H9 (cell line): Measurements from ENCODE around the gene PRLHR. TPM values are rescaled to one million over a fixed set of nuclear protein-coding genes. Genes with fewer than 3 reads are reported as not detected.

ENCODE experiments used
- DNase-seq: peaks from one replicate; pipeline ENCODE4 v3.0.0-alpha.2; 2017
- H2AFZ ChIP-seq: one replicate; pipeline ENCODE4 v1.6.1; 2013; ENCODE audit warnings: mild to moderate bottlenecking, low read length, control low read depth, moderate library complexity
- H2AK5ac ChIP-seq: 2 replicates; pipeline ENCODE4 v1.6.1; 2013; ENCODE audit warnings: low read length, control low read depth, mixed read lengths; ENCODE audit not compliant: insufficient read length
- H2BK120ac ChIP-seq: one replicate; pipeline ENCODE4 v1.6.1; 2013; ENCODE audit warnings: low read depth, mild to moderate bottlenecking, low read length, control low read depth, inconsistent platforms; ENCODE audit not compliant: poor library complexity, severe bottlenecking
- H2BK12ac ChIP-seq: 2 replicates; pipeline ENCODE4 v1.6.1; 2013; ENCODE audit warnings: low read length, control low read depth, mixed read lengths, low read depth; ENCODE audit not compliant: insufficient read length
- H2BK15ac ChIP-seq: 2 replicates; pipeline ENCODE4 v1.6.1; 2013; ENCODE audit warnings: low read depth, low read length, control low read depth
- H2BK20ac ChIP-seq: one replicate; pipeline ENCODE4 v1.6.1; 2013; ENCODE audit warnings: low read depth, mild to moderate bottlenecking, low read length, control low read depth, inconsistent platforms; ENCODE audit not compliant: poor library complexity, severe bottlenecking
- H2BK5ac ChIP-seq: 2 replicates; pipeline ENCODE4 v1.6.1; 2013; ENCODE audit warnings: low read length, control low read depth, mixed read lengths; ENCODE audit not compliant: insufficient read length
- H3K14ac ChIP-seq: 2 replicates; pipeline ENCODE4 v1.6.1; 2013; ENCODE audit warnings: low read length, control low read depth; ENCODE audit not compliant: insufficient read depth
- H3K18ac ChIP-seq: 2 replicates; pipeline ENCODE4 v1.6.1; 2013; ENCODE audit warnings: low read depth, mild to moderate bottlenecking, mixed read lengths, low read length, control low read depth; ENCODE audit not compliant: insufficient read length
- H3K23ac ChIP-seq: 2 replicates; pipeline ENCODE4 v1.6.1; 2013; ENCODE audit warnings: low read length, control low read depth, mixed read lengths, low read depth; ENCODE audit not compliant: insufficient read length
- H3K23me2 ChIP-seq: 2 replicates; pipeline ENCODE4 v1.6.1; 2013; ENCODE audit warnings: low read depth, mild to moderate bottlenecking, mixed read lengths, low read length, control low read depth; ENCODE audit not compliant: insufficient read length, poor library complexity, severe bottlenecking
- H3K27ac ChIP-seq: 2 replicates; pipeline ENCODE4 v1.5.1; 2013; ENCODE audit warnings: low read length, control low read depth, mixed read lengths, low read depth; ENCODE audit not compliant: insufficient read length
- H3K27me3 ChIP-seq: 2 replicates; pipeline ENCODE4 v1.6.1; 2013; ENCODE audit warnings: low read length, control low read depth, inconsistent platforms; ENCODE audit not compliant: insufficient read depth
- H3K4ac ChIP-seq: 2 replicates; pipeline ENCODE4 v1.6.1; 2013; ENCODE audit warnings: low read depth, mild to moderate bottlenecking, control low read depth, inconsistent platforms, low read length, moderate library complexity
- H3K4me1 ChIP-seq: 2 replicates; pipeline ENCODE4 v1.6.1; 2013; ENCODE audit warnings: low read length, control low read depth, inconsistent platforms; ENCODE audit not compliant: insufficient read depth
- H3K4me2 ChIP-seq: 2 replicates; pipeline ENCODE4 v1.6.1; 2013; ENCODE audit warnings: low read length, control low read depth, mixed read lengths; ENCODE audit not compliant: insufficient read length, insufficient read depth
- H3K56ac ChIP-seq: 2 replicates; pipeline ENCODE4 v1.6.1; 2013; ENCODE audit warnings: low read depth, mild to moderate bottlenecking, mixed read lengths, low read length, control low read depth; ENCODE audit not compliant: insufficient read length
- H3K79me1 ChIP-seq: 2 replicates; pipeline ENCODE4 v1.6.1; 2013; ENCODE audit warnings: low read depth, mild to moderate bottlenecking, moderate library complexity, low read length, control low read depth, inconsistent platforms; ENCODE audit not compliant: insufficient read depth, poor library complexity, severe bottlenecking
- H3K79me2 ChIP-seq: 2 replicates; pipeline ENCODE4 v1.6.1; 2013; ENCODE audit warnings: low read length, control low read depth, inconsistent platforms; ENCODE audit not compliant: insufficient read depth
- H3K9ac ChIP-seq: 2 replicates; pipeline ENCODE4 v1.6.1; 2013; ENCODE audit warnings: low read length, control low read depth, mixed read lengths; ENCODE audit not compliant: insufficient read length; ENCODE audit errors: extremely low read depth
- H3K9me3 ChIP-seq: one replicate; pipeline ENCODE4 v1.6.1; 2013; ENCODE audit warnings: low read depth, low read length, inconsistent platforms; ENCODE audit not compliant: control insufficient read depth
- H3T11ph ChIP-seq: one replicate; pipeline ENCODE4 v1.6.1; 2013; ENCODE audit warnings: mild to moderate bottlenecking, low read length, control low read depth, inconsistent platforms
- H4K20me1 ChIP-seq: one replicate; pipeline ENCODE4 v1.6.1; 2013; ENCODE audit not compliant: control insufficient read depth, insufficient read length, insufficient read depth
- H4K5ac ChIP-seq: 2 replicates; pipeline ENCODE4 v1.6.1; 2013; ENCODE audit warnings: low read depth, mild to moderate bottlenecking, mixed read lengths, low read length, control low read depth; ENCODE audit not compliant: insufficient read length
- H4K8ac ChIP-seq: replicated peaks from 2 replicates; pipeline ENCODE4 v1.6.1; 2013; ENCODE audit warnings: low read length, control low read depth, mixed read lengths, low read depth; ENCODE audit not compliant: insufficient read length
- H4K91ac ChIP-seq: 2 replicates; pipeline ENCODE4 v1.6.1; 2013; ENCODE audit warnings: low read depth, mild to moderate bottlenecking, moderate library complexity, mixed read lengths, low read length, control low read depth; ENCODE audit not compliant: insufficient read length
- H3K27ac Mint-ChIP-seq, 3 experiments: 2 replicates in 2 of 3; 3 replicates in 1 of 3; pipeline ENCODE4 v1.8.0; 2020 to 2021; ENCODE audit warnings: mixed read lengths in 3 of 3, mild to moderate bottlenecking in 1 of 3, moderate library complexity in 1 of 3
- H3K27me3 Mint-ChIP-seq: 2 replicates; pipeline ENCODE4 v1.8.0; 2021; ENCODE audit warnings: low read depth, mild to moderate bottlenecking, moderate library complexity, mixed read lengths
- H3K36me3 Mint-ChIP-seq, 3 experiments: 2 replicates in 2 of 3; 3 replicates in 1 of 3; pipeline ENCODE4 v1.8.0; 2020 to 2021; ENCODE audit warnings: low read depth in 3 of 3, mixed read lengths in 3 of 3; ENCODE audit not compliant: insufficient read depth in 1 of 3
- H3K4me1 Mint-ChIP-seq, 2 experiments: 2 replicates each; pipeline ENCODE4 v1.8.0; 2020; ENCODE audit warnings: mixed read lengths in 2 of 2
- H3K4me3 Mint-ChIP-seq, 2 experiments: 2 replicates in 1 of 2; 3 replicates in 1 of 2; pipeline ENCODE4 v1.8.0; 2020 to 2021; ENCODE audit warnings: mild to moderate bottlenecking in 2 of 2, mixed read lengths in 2 of 2, moderate library complexity in 1 of 2
- H3K9me3 Mint-ChIP-seq, 2 experiments: 2 replicates in 1 of 2; 3 replicates in 1 of 2; pipeline ENCODE4 v1.8.0; 2020; ENCODE audit warnings: mild to moderate bottlenecking in 2 of 2, mixed read lengths in 2 of 2, moderate library complexity in 1 of 2
- WGBS: extraction: QIAGEN DNeasy Blood & Tissue Kit; methylation state at CpG from one replicate; pipeline ENCODE4 v1.1.7; 2013; ENCODE audit warnings: missing lambda C conversion rate, low lambda C conversion rate, mixed read lengths; ENCODE audit not compliant: insufficient read length; ENCODE audit errors: extremely low coverage; 5-methylcytosine and 5-hydroxymethylcytosine counted together
- total RNA-seq: library from RNA; stranded (reverse); gene quantifications from 2 replicates; pipeline ENCODE4 v1.2.1, GENCODE V29; 2021
- TF ChIP-seq, protein P1 (sequence below): fragments of 200-600 bp; sonication (generic); conservative IDR thresholded peaks from 3 replicates; pipeline ENCODE4 v1.8.0; 2021; ENCODE audit warnings: antibody characterized with exemption, mild to moderate bottlenecking

PRLHR gene
- total RNA-seq, 1 experiment from 2014 or later = not detected

DNA sequence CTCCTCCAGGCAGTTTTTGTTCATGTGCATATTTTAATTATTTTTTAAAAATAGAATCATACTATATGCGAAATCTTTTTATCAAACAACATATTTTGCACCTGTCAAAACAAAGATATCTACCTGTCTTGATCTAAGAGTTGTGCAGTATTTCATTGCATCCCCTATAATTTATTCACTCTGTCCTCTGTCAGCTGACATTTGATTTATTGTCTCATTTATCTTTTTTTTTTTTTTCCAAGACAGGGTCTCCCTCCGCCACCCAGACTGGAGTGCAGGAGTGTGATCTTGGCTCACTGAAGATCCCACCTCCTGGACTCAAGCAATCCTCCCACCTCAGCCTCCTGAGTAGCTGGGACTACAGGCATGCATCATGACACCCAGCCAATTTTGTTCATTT is 49.0 kb downstream of the PRLHR start:
- Histone ChIP-seq H4K8ac (no peak overlapping the region), H3K79me1 (no peaks in the 10 kb centered on the region), H2BK12ac (no peak overlapping the region), H4K5ac (no peak overlapping the region), H2BK15ac (no peak overlapping the region), H3T11ph (no peak overlapping the region), H2BK120ac (no peak overlapping the region), H3K9me3 (no peaks in the 10 kb centered on the region), H2AFZ (no peak overlapping the region), H4K20me1 (no peaks in the 10 kb centered on the region), H3K14ac (no peak overlapping the region), H3K23me2 (no peaks in the 10 kb centered on the region), H3K4me2 (no peak overlapping the region), H3K23ac (no peak overlapping the region), H2BK5ac (no peak overlapping the region), H3K27ac (no peak overlapping the region), H3K9ac (no peak overlapping the region), H4K91ac (no peak overlapping the region), H3K18ac (no peak overlapping the region), H2BK20ac (no peak overlapping the region), H2AK5ac (no peak overlapping the region), H3K4ac (no peak overlapping the region), H3K4me1 (no peaks in the 10 kb centered on the region), H3K56ac (no peak overlapping the region), H3K27me3 (no peaks in the 10 kb centered on the region), H3K79me2 (no peaks in the 10 kb centered on the region)
- Mint-ChIP-seq H3K27me3 (peaks cover 15% of the 10 kb centered on the region), H3K36me3 (no peaks in the 10 kb centered on the region; a peak in 1 of 7 replicates), H3K4me1 (peaks cover 0 to 2% of the 10 kb centered on the region in 2 experiments; a peak in 1 of 4 replicates), H3K9me3 (no peaks in the 10 kb centered on the region), H3K4me3 (no peak overlapping the region), H3K27ac (no peak overlapping the region; a peak in 1 of 7 replicates)
- DNase-seq = no peak
- no CpG with 5 or more reads among the region's 2 CpGs for WGBS
- TF ChIP-seq, protein P1, sequence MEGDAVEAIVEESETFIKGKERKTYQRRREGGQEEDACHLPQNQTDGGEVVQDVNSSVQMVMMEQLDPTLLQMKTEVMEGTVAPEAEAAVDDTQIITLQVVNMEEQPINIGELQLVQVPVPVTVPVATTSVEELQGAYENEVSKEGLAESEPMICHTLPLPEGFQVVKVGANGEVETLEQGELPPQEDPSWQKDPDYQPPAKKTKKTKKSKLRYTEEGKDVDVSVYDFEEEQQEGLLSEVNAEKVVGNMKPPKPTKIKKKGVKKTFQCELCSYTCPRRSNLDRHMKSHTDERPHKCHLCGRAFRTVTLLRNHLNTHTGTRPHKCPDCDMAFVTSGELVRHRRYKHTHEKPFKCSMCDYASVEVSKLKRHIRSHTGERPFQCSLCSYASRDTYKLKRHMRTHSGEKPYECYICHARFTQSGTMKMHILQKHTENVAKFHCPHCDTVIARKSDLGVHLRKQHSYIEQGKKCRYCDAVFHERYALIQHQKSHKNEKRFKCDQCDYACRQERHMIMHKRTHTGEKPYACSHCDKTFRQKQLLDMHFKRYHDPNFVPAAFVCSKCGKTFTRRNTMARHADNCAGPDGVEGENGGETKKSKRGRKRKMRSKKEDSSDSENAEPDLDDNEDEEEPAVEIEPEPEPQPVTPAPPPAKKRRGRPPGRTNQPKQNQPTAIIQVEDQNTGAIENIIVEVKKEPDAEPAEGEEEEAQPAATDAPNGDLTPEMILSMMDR = no peak
